H1 (cell line): Measurements from ENCODE around the gene GPC3. TPM values are rescaled to one million over a fixed set of nuclear protein-coding genes. Genes with fewer than 3 reads are reported as not detected.

Experiments
- CEBPB ChIP-seq: IDR thresholded peaks from 2 replicates; pipeline ENCODE4 v1.6.1; 2012; ENCODE audit warnings: low read depth, low read length
- CHD7 ChIP-seq: fragments of 300-600 bp; sonication (generic); IDR thresholded peaks from 2 replicates; pipeline ENCODE4 v1.7.1; 2012; ENCODE audit warnings: low read length, moderate library complexity, mild to moderate bottlenecking, inconsistent platforms; ENCODE audit not compliant: insufficient replicate concordance
- E2F6 ChIP-seq: IDR thresholded peaks from 2 replicates; pipeline ENCODE4 v1.6.1; 2012; ENCODE audit warnings: inconsistent platforms
- HDAC6 ChIP-seq: IDR thresholded peaks from one replicate; pipeline ENCODE4 v1.7.1; 2012; ENCODE audit warnings: low read depth, mild to moderate bottlenecking, inconsistent platforms, low read length, moderate library complexity
- SIX5 ChIP-seq: IDR thresholded peaks from 2 replicates; pipeline ENCODE4 v1.6.1; 2011; ENCODE audit warnings: mild to moderate bottlenecking, low read depth, low read length
- polyA plus RNA-seq, 7 experiments: library from polyadenylated mRNA; depleted of rRNA in 3 of 7; stranded (reverse) in 5 of 7; unstranded in 2 of 7; fragments of >200 nt in 5 of 7; fragments of 200-250 nt in 2 of 7; gene quantifications; 1 replicate in 5 of 7; 2 replicates in 1 of 7; 4 replicates in 1 of 7; pipeline versions ENCODE4 v1.2.1 to v1.2.3, GENCODE V29; 2011 to 2013; ENCODE audit warnings: missing spikeins in 2 of 7, mixed read lengths in 2 of 7
- total RNA-seq: library from RNA; stranded (reverse); fragmentation: NEBNext Ultra II Directional; extraction: Animal tissue kit (Norgen Biotek cat#: 25700); gene quantifications from 2 replicates; pipeline ENCODE4 v1.2.1, GENCODE V29; 2021

Gene GPC3
- total and polyA plus RNA-seq, 2 of the 8 experiments (the other 6 are each of a cell fraction or from before 2014, with no cell fraction given): 64.8 to 71.9 TPM

GRCh38 chrX:133933316-133933715, 52.1 kb downstream of the GPC3 start (continued):
- TF ChIP-seq CHD7: no peak
- no peak for TF ChIP-seq HDAC6
- no peak for TF ChIP-seq CEBPB
- TF ChIP-seq E2F6: no peak
- no peak for TF ChIP-seq SIX5
